GM23248 (cell line): ENCODE data around the gene PRKD1.

ENCODE experiments used
- EZH2 ChIP-seq: fragments of 200-600 bp; sonication (generic); IDR thresholded peaks from 2 replicates; pipeline ENCODE4 v1.6.1; 2018; ENCODE audit warnings: antibody characterized with exemption, mild to moderate bottlenecking; ENCODE audit not compliant: insufficient read depth, poor library complexity, severe bottlenecking
- EZH2phosphoT487 ChIP-seq: fragments of 200-600 bp; sonication (generic); IDR thresholded peaks from 2 replicates; pipeline ENCODE4 v1.6.1; 2018; ENCODE audit warnings: antibody characterized with exemption, moderate library complexity, mild to moderate bottlenecking, low read depth; ENCODE audit not compliant: insufficient read depth

GRCh38 chr14:29664515-29664914 is 263.1 kb downstream of the PRKD1 start:
- TF ChIP-seq EZH2 (no peak), EZH2phosphoT487 (no peak)
